ENCODE results near the gene RPS16. TPM values are rescaled to one million over a fixed set of nuclear protein-coding genes. Genes with fewer than 3 reads are reported as not detected.
A peak's percentile ranks its signal among the peaks of the same experiment; 100 is the strongest.

Gene RPS16
- total RNA-seq, 1 donor from 2014 or later: 1,453 TPM

- peak; percentile 53 to 90 for DNase-seq (ENCODE audit: low spot score in 2 of 2)
- Histone ChIP-seq H3K4me1 (peaks cover 5 to 22% of the 10 kb centered on the region in 2 donors), H3K27me3 (no peaks in the 10 kb centered on the region), H3K4me3 (peak overlapping the region; percentile 97 to 98), H3K9me3 (no peaks in the 10 kb centered on the region), H3K36me3 (peaks cover 18 to 28% of the 10 kb centered on the region in 2 donors), H3K27ac (peak overlapping the region; percentile 100)
- TF ChIP-seq CTCF (IDR thresholded peaks at IDR 0.05): no peak
- intact Hi-C loops (cut with DNase I): loop anchor here (5.0 kb wide), 1 partner anchor 1158 kb away; no protein-coding TSS in a partner anchor
Measured at GRCh38 chr19:39410017-39410830, 25.5 kb downstream of the RPS16 start.

GRCh38 chr19:39409208-39410016, 26.3 kb downstream of the RPS16 start:
- peak overlapping the region; percentile 97 to 98 for H3K4me3 ChIP-seq
- intact Hi-C loops (cut with DNase I): loop anchor here (5.0 to 10.0 kb wide), 3 partner anchors 755 to 1305 kb away; partner anchors contain the start of genes COQ8B and ITPKC
- peak; percentile 71 to 94 for DNase-seq (ENCODE audit: low spot score in 2 of 2)
- no peaks in the 10 kb centered on the region for H3K9me3 ChIP-seq
- no peaks in the 10 kb centered on the region for H3K27me3 ChIP-seq
- H3K36me3 ChIP-seq: peaks cover 18 to 28% of the 10 kb centered on the region in 2 donors
- peak in 1 of 3 experiments; percentile 12 for TF ChIP-seq CTCF (IDR thresholded peaks at IDR 0.05)
- H3K27ac ChIP-seq: peak overlapping the region; percentile 100
- peaks cover 1 to 21% of the 10 kb centered on the region in 2 donors for H3K4me1 ChIP-seq

GRCh38 chr19:39408392-39409207, 27.1 kb downstream of the RPS16 start:
- no peaks in the 10 kb centered on the region for H3K27me3 ChIP-seq
- intact Hi-C loops (cut with DNase I): loop anchor here (10.0 kb wide), 2 partner anchors 754 to 1306 kb away; partner anchors contain the start of genes COQ8B and ITPKC
- H3K4me3 ChIP-seq: peak overlapping the region; percentile 97 to 98
- peaks cover 4 to 24% of the 10 kb centered on the region in 2 donors for H3K4me1 ChIP-seq
- no peak for TF ChIP-seq CTCF (IDR thresholded peaks at IDR 0.05)
- H3K9me3 ChIP-seq: no peaks in the 10 kb centered on the region
- DNase-seq (ENCODE audit: low spot score in 2 of 2): peak in 1 of 2 donors; percentile 69
- H3K27ac ChIP-seq: peak overlapping the region; percentile 100
- peaks cover 18 to 28% of the 10 kb centered on the region in 2 donors for H3K36me3 ChIP-seq

- no peaks in the 10 kb centered on the region for H3K27me3 ChIP-seq
- H3K9me3 ChIP-seq: no peaks in the 10 kb centered on the region
- intact Hi-C loops (cut with DNase I): loop anchor here (10.0 kb wide), 2 partner anchors 753 to 1307 kb away; partner anchors contain the start of genes COQ8B and ITPKC
- peaks cover 18 to 28% of the 10 kb centered on the region in 2 donors for H3K36me3 ChIP-seq
- peaks cover 4 to 24% of the 10 kb centered on the region in 2 donors for H3K4me1 ChIP-seq
- peak in 1 of 2 donors; percentile 75 for DNase-seq (ENCODE audit: low spot score in 2 of 2)
- no peak for TF ChIP-seq CTCF (IDR thresholded peaks at IDR 0.05)
- peak overlapping the region; percentile 100 for H3K27ac ChIP-seq
- peak overlapping the region; percentile 97 to 98 for H3K4me3 ChIP-seq
Measured at GRCh38 chr19:39407660-39408391, 27.9 kb downstream of the RPS16 start.
